HG02840 (cell line): ENCODE results near the gene GJB4.
"Not testable (repeated sequence)": the region's sequence is repeated elsewhere in the genome, so short reads cannot be mapped to it uniquely, and the experiment has no call there.

Experiments used
- ATAC-seq: cut with Tn5 transposase; IDR thresholded peaks from one replicate; pipeline ENCODE4 v1.9.1; 2021; ENCODE audit warnings: mild to moderate bottlenecking, moderate library complexity, moderate number of reproducible peaks; ENCODE audit not compliant: unreplicated experiment, low FRiP score

The GJB4 gene

DNA sequence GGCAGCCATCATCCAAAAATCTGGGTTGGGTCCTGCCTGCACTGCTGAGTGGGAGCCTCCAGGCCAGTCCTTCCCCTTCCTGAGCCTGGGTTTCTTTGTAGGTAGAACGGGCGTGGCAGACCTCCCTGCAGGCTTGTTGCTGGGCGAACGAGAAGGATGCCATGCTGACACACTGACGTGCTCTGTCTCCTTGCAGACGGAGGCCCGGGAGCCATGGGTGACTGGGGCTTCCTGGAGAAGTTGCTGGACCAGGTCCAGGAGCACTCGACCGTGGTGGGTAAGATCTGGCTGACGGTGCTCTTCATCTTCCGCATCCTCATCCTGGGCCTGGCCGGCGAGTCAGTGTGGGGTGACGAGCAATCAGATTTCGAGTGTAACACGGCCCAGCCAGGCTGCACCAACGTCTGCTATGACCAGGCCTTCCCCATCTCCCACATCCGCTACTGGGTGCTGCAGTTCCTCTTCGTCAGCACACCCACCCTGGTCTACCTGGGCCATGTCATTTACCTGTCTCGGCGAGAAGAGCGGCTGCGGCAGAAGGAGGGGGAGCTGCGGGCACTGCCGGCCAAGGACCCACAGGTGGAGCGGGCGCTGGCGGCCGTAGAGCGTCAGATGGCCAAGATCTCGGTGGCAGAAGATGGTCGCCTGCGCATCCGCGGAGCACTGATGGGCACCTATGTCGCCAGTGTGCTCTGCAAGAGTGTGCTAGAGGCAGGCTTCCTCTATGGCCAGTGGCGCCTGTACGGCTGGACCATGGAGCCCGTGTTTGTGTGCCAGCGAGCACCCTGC lies 34.7 kb downstream of the GJB4 start:
- ATAC-seq, result no peak

DNA sequence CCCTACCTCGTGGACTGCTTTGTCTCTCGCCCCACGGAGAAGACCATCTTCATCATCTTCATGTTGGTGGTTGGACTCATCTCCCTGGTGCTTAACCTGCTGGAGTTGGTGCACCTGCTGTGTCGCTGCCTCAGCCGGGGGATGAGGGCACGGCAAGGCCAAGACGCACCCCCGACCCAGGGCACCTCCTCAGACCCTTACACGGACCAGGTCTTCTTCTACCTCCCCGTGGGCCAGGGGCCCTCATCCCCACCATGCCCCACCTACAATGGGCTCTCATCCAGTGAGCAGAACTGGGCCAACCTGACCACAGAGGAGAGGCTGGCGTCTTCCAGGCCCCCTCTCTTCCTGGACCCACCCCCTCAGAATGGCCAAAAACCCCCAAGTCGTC lies 35.2 kb downstream of the GJB4 start:
- no peak for ATAC-seq

DNA sequence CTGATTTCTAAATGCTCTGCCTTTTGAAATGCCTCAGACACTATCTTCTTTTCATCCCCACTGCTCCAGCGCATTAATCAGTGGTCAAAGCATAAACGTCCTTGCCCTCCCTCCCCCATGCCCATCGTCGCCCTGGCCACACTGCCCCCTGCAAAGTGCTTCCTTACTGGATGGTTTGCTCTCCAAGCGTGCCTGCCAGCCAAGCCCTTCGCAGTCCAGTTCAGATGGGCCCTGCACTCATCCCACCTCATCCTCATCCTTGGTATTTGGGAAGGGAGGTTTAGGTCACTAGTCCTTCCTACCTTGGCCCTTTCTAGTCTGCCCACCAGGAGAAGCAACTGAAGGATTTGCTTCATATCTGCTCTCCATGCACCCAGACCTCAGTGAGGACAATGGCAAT lies 36.4 kb downstream of the GJB4 start:
- no peak for ATAC-seq

DNA sequence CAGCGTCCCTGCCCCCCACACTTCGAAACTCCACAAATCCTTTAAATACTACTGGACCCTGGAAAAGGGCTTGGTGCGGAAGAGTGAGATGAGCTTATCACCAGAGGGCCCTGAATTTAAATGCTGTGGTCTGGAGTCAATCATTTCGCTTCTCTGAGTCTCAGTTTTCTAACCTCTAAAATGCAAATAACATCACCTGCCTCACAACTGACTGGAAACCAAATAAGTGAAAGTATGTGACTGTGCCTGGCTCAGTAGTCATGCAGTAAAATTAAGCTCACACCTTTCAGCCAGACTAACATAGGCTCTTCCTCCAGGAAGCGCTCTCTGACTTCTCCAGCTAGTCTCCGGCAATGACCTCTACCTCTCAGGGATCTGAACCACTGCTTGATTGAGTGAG lies 37.5 kb downstream of the GJB4 start:
- ATAC-seq, result no peak

DNA sequence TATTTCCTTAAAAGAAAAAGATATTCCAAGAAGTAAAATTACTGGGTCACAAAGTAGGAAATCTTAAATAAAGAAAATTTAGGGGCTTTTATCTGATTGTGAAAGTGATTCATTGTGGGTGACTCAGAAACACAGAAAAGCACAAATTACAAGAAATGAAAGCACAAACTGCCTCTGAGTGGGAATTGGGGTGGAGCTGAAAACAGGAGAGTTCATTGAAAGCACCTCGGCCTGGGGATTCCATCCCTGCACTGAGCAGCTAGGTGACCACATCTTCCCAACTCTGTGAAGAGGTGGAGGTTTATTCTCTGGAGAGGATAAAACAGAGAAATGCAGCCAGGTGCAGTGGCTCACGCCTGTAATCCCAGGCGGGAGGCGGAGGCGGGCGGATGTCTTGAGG lies 40.7 kb downstream of the GJB4 start:
- no peak for ATAC-seq

DNA sequence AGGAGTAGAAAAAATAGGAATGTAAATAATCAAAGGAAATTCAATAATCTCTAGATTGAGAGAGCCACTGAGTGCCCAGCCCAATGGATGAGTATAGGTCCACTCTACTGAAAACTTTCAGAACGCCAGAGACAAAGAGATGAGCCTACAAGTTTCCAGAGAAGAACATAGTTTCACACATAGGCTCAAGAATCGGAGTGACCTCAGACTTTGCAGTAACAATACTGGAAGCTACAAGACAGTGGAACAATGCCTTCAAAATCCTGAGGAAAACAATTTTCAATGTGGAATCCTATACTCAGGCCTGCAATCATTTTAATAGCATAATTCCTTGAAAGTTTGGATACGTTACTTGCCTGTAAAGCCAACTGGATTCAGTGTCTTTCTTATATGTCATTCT lies 44.2 kb downstream of the GJB4 start:
- no peak for ATAC-seq

DNA sequence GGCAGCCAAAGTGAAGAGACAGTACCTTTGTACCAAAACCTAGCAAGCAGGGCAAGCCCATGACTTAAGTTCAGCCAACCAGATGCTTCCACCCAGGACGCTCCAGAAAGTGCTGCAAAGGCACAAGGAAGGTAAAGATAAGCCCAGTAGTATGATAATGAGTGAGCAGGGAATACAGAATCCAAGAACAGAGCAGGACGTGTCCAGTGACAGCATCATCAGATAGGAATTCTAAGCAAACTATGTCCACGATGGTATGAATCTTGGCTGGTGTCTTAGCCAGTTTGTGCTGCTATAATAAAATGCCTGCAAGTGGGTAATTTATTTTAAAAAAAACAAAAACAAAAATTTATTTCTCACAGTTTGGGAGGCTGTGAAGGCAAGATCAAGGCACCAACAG lies 46.9 kb downstream of the GJB4 start:
- ATAC-seq, result no peak

DNA sequence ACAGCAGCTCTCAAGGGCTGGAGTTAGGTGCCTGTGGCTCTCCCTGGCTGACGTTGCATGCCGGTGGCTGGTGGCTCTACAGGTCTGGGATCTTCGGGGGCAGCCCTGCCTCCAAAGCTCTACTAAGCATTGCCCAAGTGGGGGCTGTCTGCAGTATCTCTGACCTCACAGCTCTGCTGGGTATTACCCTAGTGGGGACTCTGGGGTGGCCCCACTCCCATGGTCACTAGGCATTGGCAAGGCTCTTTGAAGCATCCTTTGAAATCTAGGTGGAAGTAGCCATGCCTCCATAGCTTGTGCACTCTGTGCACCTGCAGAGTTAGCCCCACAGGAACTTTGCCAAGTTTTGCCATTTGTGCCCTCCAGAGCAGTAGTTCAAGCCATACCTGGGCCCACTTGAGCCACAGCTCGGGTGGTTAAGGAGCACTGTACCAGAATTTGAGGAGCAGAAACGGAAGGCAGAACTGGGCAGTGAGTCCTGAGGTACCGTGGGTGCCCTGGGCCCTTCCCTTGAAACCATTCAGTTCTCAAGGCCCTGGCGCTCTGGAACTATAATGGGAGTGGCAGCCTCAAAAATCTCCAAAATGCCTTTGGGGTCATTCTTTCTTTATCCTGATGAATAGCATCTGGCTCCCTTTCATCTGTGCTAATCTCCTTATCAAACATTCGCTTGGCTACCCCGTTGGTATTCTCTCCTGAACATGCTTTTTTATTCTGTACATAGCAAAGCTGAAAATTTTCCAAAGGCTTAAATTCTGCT lies 48.7 kb downstream of the GJB4 start:
- no peak for ATAC-seq

DNA sequence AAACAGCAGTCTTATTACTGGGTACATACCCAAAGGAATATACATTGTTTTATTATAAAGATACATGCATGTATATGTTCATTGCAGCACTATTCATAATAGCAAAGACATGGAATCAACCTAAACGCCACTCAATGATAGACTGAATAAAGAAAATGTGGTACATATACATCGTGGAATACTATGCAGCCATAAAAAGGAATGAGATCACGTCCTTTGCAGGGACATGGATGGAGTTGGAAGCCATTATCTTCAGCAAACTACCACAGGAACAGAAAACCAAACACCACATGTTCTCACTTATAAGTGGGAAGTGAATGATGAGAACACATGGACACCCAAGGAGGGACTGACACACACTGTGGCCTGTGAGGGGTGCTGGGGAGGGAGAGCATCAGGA lies 51.2 kb downstream of the GJB4 start:
- not testable (repeated sequence) for ATAC-seq
